CD4-positive, CD25-positive, alpha-beta regulatory T cell (primary cell): ENCODE measurements around the gene TMEM144. TPM values are rescaled to one million over a fixed set of nuclear protein-coding genes. Genes with fewer than 3 reads are reported as not detected.
"Not testable (repeated sequence)": the region's sequence is repeated elsewhere in the genome, so short reads cannot be mapped to it uniquely, and the experiment has no call there.

ENCODE experiments used
- ATAC-seq, 2 donors: fragments of 150-1000 bp; cut with Tn5 transposase; one replicate each; pipeline ENCODE4 v1.10.0; 2021; ENCODE audit warnings: low read depth in 2 of 2, moderate number of reproducible peaks in 2 of 2, moderate library complexity in 1 of 2
- DNase-seq, 3 donors: peaks; one replicate each; pipeline versions ENCODE4 v3.0.0 to v3.0.0-alpha.2; 2012 to 2022; ENCODE audit warnings: mixed read lengths in 1 of 3
- H3K27ac ChIP-seq: one replicate; pipeline ENCODE4 v1.7.0; 2013; ENCODE audit warnings: mild to moderate bottlenecking, low read length; ENCODE audit not compliant: insufficient read depth, poor library complexity, severe bottlenecking
- H3K27me3 ChIP-seq: one replicate; pipeline ENCODE4 v1.7.0; 2013; ENCODE audit warnings: low read length; ENCODE audit not compliant: control insufficient read depth, insufficient read depth
- H3K36me3 ChIP-seq: one replicate; pipeline ENCODE4 v1.7.0; 2013; ENCODE audit warnings: mild to moderate bottlenecking, low read length, moderate library complexity; ENCODE audit not compliant: control insufficient read depth, insufficient read depth
- H3K4me1 ChIP-seq: 2 replicates; pipeline ENCODE4 v1.7.0; 2013; ENCODE audit warnings: mild to moderate bottlenecking, low read length; ENCODE audit not compliant: insufficient read depth, control insufficient read depth, poor library complexity, severe bottlenecking
- H3K4me3 ChIP-seq: one replicate; pipeline ENCODE4 v1.7.0; 2013; ENCODE audit warnings: low read depth, mild to moderate bottlenecking, low read length, moderate library complexity
- H3K9me3 ChIP-seq, 2 experiments: 1 replicate in 1 of 2; 2 replicates in 1 of 2; pipeline ENCODE4 v1.7.0; 2013; ENCODE audit warnings: low read length in 2 of 2, mild to moderate bottlenecking in 1 of 2, moderate library complexity in 1 of 2; ENCODE audit not compliant: control insufficient read depth in 2 of 2
- H3K27ac Mint-ChIP-seq, 3 donors: one replicate each; pipeline ENCODE4 v1.8.0; 2020 to 2022; ENCODE audit warnings: mild to moderate bottlenecking in 3 of 3, mixed read lengths in 3 of 3, moderate library complexity in 2 of 3
- H3K27me3 Mint-ChIP-seq: one replicate; pipeline ENCODE4 v1.8.0; 2022; ENCODE audit warnings: mild to moderate bottlenecking, mixed read lengths
- H3K36me3 Mint-ChIP-seq: one replicate; pipeline ENCODE4 v1.8.0; 2020; ENCODE audit warnings: mixed read lengths
- H3K4me1 Mint-ChIP-seq, 4 donors: one replicate each; pipeline ENCODE4 v1.8.0; 2020 to 2022; ENCODE audit warnings: mixed read lengths in 4 of 4, mild to moderate bottlenecking in 1 of 4
- H3K4me3 Mint-ChIP-seq, 4 donors: one replicate each; pipeline ENCODE4 v1.8.0; 2020 to 2022; ENCODE audit warnings: mild to moderate bottlenecking in 4 of 4, mixed read lengths in 4 of 4, moderate library complexity in 3 of 4
- H3K9me3 Mint-ChIP-seq, 7 donors: one replicate each; pipeline ENCODE4 v1.8.0; 2020 to 2022; ENCODE audit warnings: mixed read lengths in 7 of 7, mild to moderate bottlenecking in 3 of 7, moderate library complexity in 2 of 7
- polyA plus RNA-seq, 4 donors: library from polyadenylated mRNA; unstranded; fragments of 300-500 nt; fragmentation: Illumina TruSeq; gene quantifications; one replicate each; pipeline ENCODE4 v1.2.3, GENCODE V29; 2021
- total RNA-seq: library from RNA; stranded (reverse); gene quantifications from one replicate; pipeline ENCODE4 v1.2.3, GENCODE V29; 2022

The TMEM144 gene
- total and polyA plus RNA-seq, 5 donors from 2014 or later, result not detected

DNA sequence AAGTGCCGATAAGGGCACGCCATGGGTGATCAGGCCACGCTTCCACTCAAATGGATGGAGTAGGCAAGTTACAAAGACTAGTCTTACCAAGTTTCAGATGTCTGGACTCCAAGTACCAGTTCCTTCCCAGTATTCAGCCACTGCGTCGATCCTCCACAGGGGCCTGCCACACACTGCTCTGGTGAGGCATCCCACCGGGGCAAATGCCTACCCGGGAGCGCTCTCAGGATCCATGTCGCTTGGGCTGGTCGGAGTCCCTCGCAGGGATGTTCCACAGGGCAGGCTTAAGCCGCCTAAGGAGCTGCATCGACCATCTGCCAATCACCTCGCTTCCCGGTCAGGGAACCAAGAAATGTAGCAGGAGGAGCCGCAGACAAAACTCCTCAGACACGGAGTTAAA lies 18.1 kb downstream of the TMEM144 start:
- not testable (repeated sequence) for H3K4me1 Mint-ChIP-seq, H3K9me3 ChIP-seq, H3K27ac Mint-ChIP-seq, H3K9me3 Mint-ChIP-seq, H3K4me3 ChIP-seq, H3K4me3 Mint-ChIP-seq, H3K27me3 ChIP-seq, H3K27ac ChIP-seq, H3K27me3 Mint-ChIP-seq, H3K4me1 ChIP-seq, H3K36me3 Mint-ChIP-seq, DNase-seq, ATAC-seq, H3K36me3 ChIP-seq

- H3K27ac ChIP-seq, result no peak overlapping the region
- Mint-ChIP-seq H3K9me3 (peaks cover 0 to 3% (median 1%) of the 10 kb centered on the region in 7 donors), H3K4me1 (no peaks in the 10 kb centered on the region), H3K27ac (no peak overlapping the region), H3K27me3 (no peaks in the 10 kb centered on the region), H3K4me3 (no peak overlapping the region), H3K36me3 (no peaks in the 10 kb centered on the region)
- DNase-seq, result no peak
- no peaks in the 10 kb centered on the region for H3K4me1 ChIP-seq
- H3K9me3 ChIP-seq, result no peaks in the 10 kb centered on the region
- no peaks in the 10 kb centered on the region for H3K36me3 ChIP-seq
- H3K27me3 ChIP-seq, result no peaks in the 10 kb centered on the region
- H3K4me3 ChIP-seq, result no peak overlapping the region
- ATAC-seq, result no peak
Measured at GRCh38 chr4:158229768-158230167, 19.5 kb downstream of the TMEM144 start.

DNA sequence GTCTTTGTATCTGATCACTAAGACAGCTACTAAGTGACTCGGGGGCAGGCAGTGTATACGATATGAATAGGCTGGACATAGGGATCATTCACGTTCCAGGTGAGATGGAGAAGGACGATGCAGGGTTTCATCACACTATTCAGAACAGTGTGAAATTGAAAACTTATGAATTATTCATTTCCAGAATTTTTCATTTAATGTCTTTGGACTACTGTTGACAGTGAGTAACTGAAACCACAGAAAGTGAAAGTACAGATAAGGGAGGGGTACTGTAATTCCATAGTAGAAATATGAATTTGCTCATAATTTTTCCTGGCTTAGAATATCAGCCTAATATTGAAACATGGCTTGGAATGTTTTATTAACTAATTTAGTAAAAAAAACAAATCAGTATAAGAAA lies 24.4 kb downstream of the TMEM144 start:
- no peaks in the 10 kb centered on the region for H3K4me1 Mint-ChIP-seq
- DNase-seq (no peak), ATAC-seq (no peak)
- no peaks in the 10 kb centered on the region for H3K27me3 ChIP-seq
- H3K27ac ChIP-seq, result no peak overlapping the region
- no peaks in the 10 kb centered on the region for H3K27me3 Mint-ChIP-seq
- H3K9me3 Mint-ChIP-seq, result peaks cover 0 to 1% (median 0%) of the 10 kb centered on the region in 7 donors
- H3K36me3 ChIP-seq, result no peaks in the 10 kb centered on the region
- no peak overlapping the region for H3K4me3 Mint-ChIP-seq
- H3K36me3 Mint-ChIP-seq, result no peaks in the 10 kb centered on the region
- no peak overlapping the region for H3K27ac Mint-ChIP-seq
- no peak overlapping the region for H3K4me3 ChIP-seq
- no peaks in the 10 kb centered on the region for H3K9me3 ChIP-seq
- no peaks in the 10 kb centered on the region for H3K4me1 ChIP-seq

GRCh38 chr4:158236304-158237030 lies 26.2 kb downstream of the TMEM144 start:
- H3K4me3 ChIP-seq, result no peak overlapping the region
- Mint-ChIP-seq H3K27ac (no peak overlapping the region), H3K36me3 (no peaks in the 10 kb centered on the region), H3K4me1 (no peaks in the 10 kb centered on the region), H3K9me3 (peaks cover 0 to under 1% (median 0%) of the 10 kb centered on the region in 7 donors), H3K27me3 (no peaks in the 10 kb centered on the region), H3K4me3 (no peak overlapping the region)
- no peak overlapping the region for H3K27ac ChIP-seq
- ATAC-seq (no peak), DNase-seq (no peak)
- H3K4me1 ChIP-seq, result no peaks in the 10 kb centered on the region
- no peaks in the 10 kb centered on the region for H3K27me3 ChIP-seq
- no peaks in the 10 kb centered on the region for H3K36me3 ChIP-seq
- H3K9me3 ChIP-seq, result no peaks in the 10 kb centered on the region

DNA sequence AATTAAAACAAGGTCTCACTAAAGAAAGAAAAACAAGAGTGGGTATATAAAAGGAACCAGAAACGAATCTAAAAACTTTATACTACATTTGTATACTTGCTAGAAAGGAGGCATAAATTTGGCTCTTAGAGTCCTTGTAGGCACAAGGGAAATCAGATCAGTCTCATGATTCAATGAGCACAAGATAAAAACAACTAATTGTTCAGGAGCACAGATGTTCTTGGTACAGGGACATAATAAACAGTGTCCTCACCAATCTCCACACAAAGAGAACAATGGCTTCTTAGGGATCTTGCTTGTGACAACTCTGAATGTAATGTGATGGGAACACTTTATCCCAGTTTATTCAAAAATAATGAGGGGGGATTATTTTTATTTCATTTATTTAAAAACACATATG lies 28.3 kb downstream of the TMEM144 start:
- ATAC-seq, result no peak
- H3K4me3 Mint-ChIP-seq, result no peak overlapping the region
- H3K27ac ChIP-seq, result no peak overlapping the region
- no peak overlapping the region for H3K27ac Mint-ChIP-seq
- no peaks in the 10 kb centered on the region for H3K27me3 Mint-ChIP-seq
- H3K27me3 ChIP-seq, result no peaks in the 10 kb centered on the region
- no peaks in the 10 kb centered on the region for H3K36me3 Mint-ChIP-seq
- no peaks in the 10 kb centered on the region for H3K9me3 Mint-ChIP-seq
- DNase-seq, result no peak
- H3K4me3 ChIP-seq, result no peak overlapping the region
- H3K4me1 Mint-ChIP-seq, result no peaks in the 10 kb centered on the region
- H3K9me3 ChIP-seq, result no peaks in the 10 kb centered on the region
- H3K4me1 ChIP-seq, result no peaks in the 10 kb centered on the region
- H3K36me3 ChIP-seq, result no peaks in the 10 kb centered on the region

- Mint-ChIP-seq H3K27ac (no peak overlapping the region), H3K36me3 (no peaks in the 10 kb centered on the region)
Measured at GRCh38 chr4:158239196-158239595, 28.9 kb downstream of the TMEM144 start.

DNA sequence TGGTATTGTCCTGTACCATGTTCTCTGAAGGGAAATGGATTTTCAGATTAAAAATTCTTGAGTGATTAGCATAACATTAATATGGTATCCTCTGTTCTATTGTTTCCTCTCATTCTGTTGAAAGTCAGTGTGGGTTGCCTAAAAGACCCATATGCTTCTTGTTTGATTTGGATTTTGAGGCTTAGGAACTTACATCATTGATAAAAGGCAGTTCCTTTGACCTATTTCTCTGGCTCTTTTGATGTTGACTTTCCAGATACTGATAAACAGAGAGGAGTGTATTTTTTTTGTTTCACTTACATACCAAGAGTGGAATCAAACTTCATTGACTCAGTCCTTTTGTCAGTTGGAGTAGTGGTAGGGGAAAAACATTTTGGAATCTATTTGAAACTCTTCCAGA lies 32.8 kb downstream of the TMEM144 start:
- no peaks in the 10 kb centered on the region for H3K36me3 Mint-ChIP-seq
- Histone ChIP-seq H3K4me1 (no peaks in the 10 kb centered on the region), H3K9me3 (no peaks in the 10 kb centered on the region), H3K27ac (no peak overlapping the region), H3K4me3 (no peak overlapping the region), H3K27me3 (no peaks in the 10 kb centered on the region), H3K36me3 (no peaks in the 10 kb centered on the region)
- ATAC-seq (no peak), DNase-seq (no peak)
- H3K4me1 Mint-ChIP-seq, result no peaks in the 10 kb centered on the region
- no peak overlapping the region for H3K4me3 Mint-ChIP-seq
- no peak overlapping the region for H3K27ac Mint-ChIP-seq
- H3K27me3 Mint-ChIP-seq, result no peaks in the 10 kb centered on the region
- H3K9me3 Mint-ChIP-seq, result no peaks in the 10 kb centered on the region

More at GRCh38 chr4:158239196-158239595, 28.9 kb downstream of the TMEM144 start:
- Histone ChIP-seq H3K27me3 (no peaks in the 10 kb centered on the region), H3K4me1 (no peaks in the 10 kb centered on the region), H3K36me3 (no peaks in the 10 kb centered on the region), H3K4me3 (no peak overlapping the region), H3K27ac (no peak overlapping the region), H3K9me3 (no peaks in the 10 kb centered on the region)
- Mint-ChIP-seq H3K4me3 (no peak overlapping the region), H3K4me1 (no peaks in the 10 kb centered on the region), H3K27me3 (no peaks in the 10 kb centered on the region), H3K9me3 (no peaks in the 10 kb centered on the region)
- DNase-seq (no peak), ATAC-seq (no peak)

DNA sequence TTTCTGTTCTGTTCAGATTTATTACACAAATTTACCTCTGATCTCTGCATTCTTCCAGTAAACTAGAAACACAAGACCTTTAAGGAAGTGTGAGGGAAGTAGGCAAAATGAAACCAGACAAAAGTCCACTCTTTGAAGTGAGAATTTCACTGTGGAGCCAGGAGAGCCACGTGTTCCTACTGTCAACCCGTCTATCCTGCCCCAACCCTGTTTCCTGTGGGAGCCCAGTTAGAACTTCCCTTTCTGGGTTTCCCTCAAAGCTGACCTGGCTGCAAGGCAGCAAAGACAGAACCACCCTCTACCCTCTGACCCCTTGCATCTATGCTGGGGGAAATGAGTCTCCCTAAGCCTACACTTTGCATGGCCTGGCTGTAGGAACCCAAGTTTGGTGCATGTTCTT lies 40.0 kb downstream of the TMEM144 start:
- H3K27ac Mint-ChIP-seq, result no peak overlapping the region
- no peaks in the 10 kb centered on the region for H3K27me3 ChIP-seq

More for the DNA sequence above, 40.0 kb downstream of the TMEM144 start:
- H3K9me3 Mint-ChIP-seq, result no peaks in the 10 kb centered on the region
- DNase-seq (no peak), ATAC-seq (no peak)
- peaks cover 0 to 4% (median under 1%) of the 10 kb centered on the region in 4 donors for H3K4me1 Mint-ChIP-seq
- H3K4me1 ChIP-seq, result no peaks in the 10 kb centered on the region
- no peak overlapping the region for H3K4me3 Mint-ChIP-seq
- H3K9me3 ChIP-seq, result no peaks in the 10 kb centered on the region
- no peak overlapping the region for H3K4me3 ChIP-seq
- no peaks in the 10 kb centered on the region for H3K36me3 Mint-ChIP-seq
- no peaks in the 10 kb centered on the region for H3K36me3 ChIP-seq
- H3K27me3 Mint-ChIP-seq, result no peaks in the 10 kb centered on the region
- H3K27ac ChIP-seq, result no peak overlapping the region
